DMS114 treated with DMSO at 0.1 percent for 48 hours (cell line): ENCODE data around the gene ARHGEF2.
"Not testable (repeated sequence)": the region's sequence is repeated elsewhere in the genome, so short reads cannot be mapped to it uniquely, and the experiment has no call there.

ENCODE experiments used
- DNase-seq: peaks from one replicate; lab custom pipeline; 2025; ENCODE audit not compliant: unreplicated experiment; lab: John Stamatoyannopoulos, UW

Gene ARHGEF2

GRCh38 chr1:155944444-155944799, 33.9 kb downstream of the ARHGEF2 start:
- DNase-seq: no peak

- no peak for DNase-seq
Observed at GRCh38 chr1:155942578-155943141, 35.7 kb downstream of the ARHGEF2 start.

- DNase-seq: no peak
Observed at GRCh38 chr1:155941845-155942531, 36.4 kb downstream of the ARHGEF2 start.

- DNase-seq: no peak
Observed at GRCh38 chr1:155940993-155941844, 37.1 kb downstream of the ARHGEF2 start, which contains the start of gene RXFP4. RXFP4 (plus strand) TSS chr1:155941638; CDS start chr1:155941710, 72 bp downstream.

- no peak for DNase-seq
Observed at GRCh38 chr1:155940482-155940992, 37.8 kb downstream of the ARHGEF2 start.

GRCh38 chr1:155938220-155938627, 40.1 kb downstream of the ARHGEF2 start:
- peak; percentile 86 for DNase-seq

- DNase-seq: peak; percentile 63
Observed at GRCh38 chr1:155934936-155935590, 43.3 kb downstream of the ARHGEF2 start.

GRCh38 chr1:155934097-155934935, 44.0 kb downstream of the ARHGEF2 start, which contains the start of gene KHDC4:
KHDC4 (minus strand) TSS chr1:155934413; CDS start chr1:155934373, 40 bp downstream.
- peak; percentile 100 for DNase-seq

GRCh38 chr1:155933591-155934096, 44.7 kb downstream of the ARHGEF2 start:
- no peak for DNase-seq

GRCh38 chr1:155932487-155932886, 45.9 kb downstream of the ARHGEF2 start:
- no peak for DNase-seq

- DNase-seq: no peak
Observed at GRCh38 chr1:155932081-155932480, 46.3 kb downstream of the ARHGEF2 start.

GRCh38 chr1:155931332-155932038, 46.9 kb downstream of the ARHGEF2 start:
- DNase-seq: no peak

GRCh38 chr1:155930725-155931124, 47.6 kb downstream of the ARHGEF2 start:
- DNase-seq: not testable (repeated sequence)

GRCh38 chr1:155929057-155929456, 49.3 kb downstream of the ARHGEF2 start:
- no peak for DNase-seq

GRCh38 chr1:155925506-155925905, 52.8 kb downstream of the ARHGEF2 start:
- no peak for DNase-seq

- no peak for DNase-seq
Observed at GRCh38 chr1:155920717-155921116, 57.6 kb downstream of the ARHGEF2 start.

GRCh38 chr1:155919801-155920200, 58.5 kb downstream of the ARHGEF2 start:
- DNase-seq: no peak

- DNase-seq: no peak
Observed at GRCh38 chr1:155918660-155919059, 59.7 kb downstream of the ARHGEF2 start.
